HG02840 (cell line): ENCODE measurements around the gene CORO2A.
"Not testable (repeated sequence)": the region's sequence is repeated elsewhere in the genome, so short reads cannot be mapped to it uniquely, and the experiment has no call there.

Experiments
- ATAC-seq: cut with Tn5 transposase; IDR thresholded peaks from one replicate; pipeline ENCODE4 v1.9.1; 2021; ENCODE audit warnings: mild to moderate bottlenecking, moderate library complexity, moderate number of reproducible peaks; ENCODE audit not compliant: unreplicated experiment, low FRiP score

CORO2A gene

GRCh38 chr9:98144631-98145030, 47.8 kb downstream of the CORO2A start:
- no peak for ATAC-seq

GRCh38 chr9:98144076-98144475, 48.4 kb downstream of the CORO2A start:
- no peak for ATAC-seq

GRCh38 chr9:98142925-98143481, 49.4 kb downstream of the CORO2A start:
- no peak for ATAC-seq

- ATAC-seq, result no peak
Observed at GRCh38 chr9:98142182-98142907, 50.1 kb downstream of the CORO2A start.

- no peak for ATAC-seq
Observed at GRCh38 chr9:98140503-98140902, 51.9 kb downstream of the CORO2A start.

GRCh38 chr9:98136489-98136888, 55.9 kb downstream of the CORO2A start:
- no peak for ATAC-seq

GRCh38 chr9:98135938-98136337, 56.5 kb downstream of the CORO2A start:
- no peak for ATAC-seq

GRCh38 chr9:98135558-98135934, 56.9 kb downstream of the CORO2A start:
- no peak for ATAC-seq

- no peak for ATAC-seq
Observed at GRCh38 chr9:98134702-98135557, 57.5 kb downstream of the CORO2A start.

GRCh38 chr9:98132806-98133631, 59.4 kb downstream of the CORO2A start:
- no peak for ATAC-seq

GRCh38 chr9:98132158-98132557, 60.3 kb downstream of the CORO2A start:
- no peak for ATAC-seq

- no peak for ATAC-seq
Observed at GRCh38 chr9:98130576-98131228, 61.7 kb downstream of the CORO2A start.

- ATAC-seq, result not testable (repeated sequence)
Observed at GRCh38 chr9:98130060-98130459, 62.4 kb downstream of the CORO2A start.

- no peak for ATAC-seq
Observed at GRCh38 chr9:98129451-98129881, 63.0 kb downstream of the CORO2A start.

GRCh38 chr9:98128316-98128715, 64.1 kb downstream of the CORO2A start:
- ATAC-seq, result no peak

- no peak for ATAC-seq
Observed at GRCh38 chr9:98127226-98127625, 65.2 kb downstream of the CORO2A start.

- ATAC-seq, result no peak
Observed at GRCh38 chr9:98124637-98125426, 67.6 kb downstream of the CORO2A start.

GRCh38 chr9:98124091-98124490, 68.3 kb downstream of the CORO2A start:
- not testable (repeated sequence) for ATAC-seq

- ATAC-seq, result no peak
Observed at GRCh38 chr9:98121058-98121457, 71.4 kb downstream of the CORO2A start.
